HepG2 (cell line): Measurements from ENCODE around the gene OR6S1. TPM values are rescaled to one million over a fixed set of nuclear protein-coding genes. Genes with fewer than 3 reads are reported as not detected.
A peak's percentile ranks its signal among the peaks of the same experiment; 100 is the strongest.

Experiments used
- ATAC-seq: fragments of 200-7000 bp; cut with Tn5 transposase; 3 replicates; pipeline ENCODE4 v1.9.1; 2020; ENCODE audit warnings: mild to moderate bottlenecking, moderate library complexity
- BruUV-seq: library from RNA; stranded (reverse); fragments of 400-500 nt; replicated peaks from 2 replicates; lab custom pipeline; 2021; lab: Mats Ljungman, UMichigan
- CTCF ChIA-PET: fragments of 300-600 bp; formaldehyde crosslinking; extraction: SDS; loops from one replicate; lab custom pipeline; 2021; ENCODE audit warnings: low total read pairs, inconsistent platforms, low intra/inter-chr PET ratio; lab: Yijun Ruan, JAX
- POLR2A ChIA-PET: fragments of 350-600 bp; sonication (Branson Sonifier 250); formaldehyde crosslinking; loops from one replicate; lab custom pipeline; 2020; ENCODE audit warnings: antibody characterized with exemption, inconsistent platforms; lab: Yijun Ruan, JAX
- DNase-seq: peaks from one replicate; pipeline ENCODE4 v3.0.0-alpha.2; 2015; ENCODE audit warnings: low spot score
- FAIRE-seq: peaks from 3 replicates; lab custom pipeline; 2011; peaks lifted over from hg19 to GRCh38; lab: Jason Lieb, UNC
- H2AFZ ChIP-seq: one replicate; pipeline ENCODE4 v1.6.1; 2011; ENCODE audit warnings: low read length, inconsistent platforms
- H3K27ac ChIP-seq: fragments of 300-600 bp; 3 replicates; pipeline ENCODE4 v1.8.0; 2011; ENCODE audit warnings: mixed run types, mild to moderate bottlenecking, mixed read lengths, low read length, inconsistent platforms; ENCODE audit not compliant: insufficient read depth; ENCODE audit errors: extremely low read length
- H3K27me3 ChIP-seq, 2 experiments: fragments of 200-600 bp in 1 of 2; 2 replicates in 1 of 2; 3 replicates in 1 of 2; pipeline versions ENCODE4 v1.6.0 to v1.8.0; 2011; ENCODE audit warnings: low read length in 2 of 2, mild to moderate bottlenecking in 2 of 2, moderate library complexity in 2 of 2, inconsistent platforms in 1 of 2; ENCODE audit not compliant: insufficient read depth in 2 of 2, control insufficient read depth in 1 of 2
- H3K36me3 ChIP-seq, 2 experiments: fragments of 200-600 bp in 1 of 2; replicated peaks in 1 of 2; 2 replicates in 1 of 2; 3 replicates in 1 of 2; pipeline versions ENCODE4 v1.5.1 to v1.8.0; 2011; ENCODE audit warnings: low read length in 2 of 2, inconsistent platforms in 1 of 2; ENCODE audit not compliant: insufficient read depth in 2 of 2, control insufficient read depth in 1 of 2
- H3K4me1 ChIP-seq: 2 replicates; pipeline ENCODE4 v1.5.1; 2012; ENCODE audit warnings: low read length, inconsistent platforms; ENCODE audit not compliant: insufficient read depth
- H3K4me2 ChIP-seq: 2 replicates; pipeline ENCODE4 v1.6.0; 2011; ENCODE audit warnings: low read depth, low read length, inconsistent platforms
- H3K4me3 ChIP-seq, 3 experiments: fragments of 200-600 bp in 1 of 3; sonication (generic), shearing (Covaris generic) in 1 of 3; replicated peaks in 1 of 3; 2 replicates each; pipeline ENCODE4 v1.5.1; 2011 to 2016; ENCODE audit warnings: low read length in 3 of 3, inconsistent platforms in 2 of 3, low read depth in 2 of 3, mild to moderate bottlenecking in 2 of 3, control low read depth in 1 of 3, mixed read lengths in 1 of 3; ENCODE audit not compliant: insufficient read depth in 1 of 3
- H3K79me2 ChIP-seq: one replicate; pipeline ENCODE4 v1.6.1; 2011; ENCODE audit warnings: low read length, inconsistent platforms; ENCODE audit not compliant: insufficient read depth
- H3K9ac ChIP-seq: 2 replicates; pipeline ENCODE4 v1.6.0; 2011; ENCODE audit warnings: mild to moderate bottlenecking, low read depth, low read length, inconsistent platforms; ENCODE audit not compliant: insufficient read depth
- H3K9me3 ChIP-seq: 2 replicates; pipeline ENCODE4 v1.5.1; 2012; ENCODE audit warnings: mild to moderate bottlenecking, low read length
- H4K20me1 ChIP-seq: 2 replicates; pipeline ENCODE4 v1.6.0; 2011; ENCODE audit warnings: inconsistent platforms, mild to moderate bottlenecking, low read length, moderate library complexity; ENCODE audit not compliant: insufficient read depth
- ATRX ChIP-seq: sonication (generic); formaldehyde crosslinking; IDR thresholded peaks from 2 replicates; pipeline ENCODE4 v1.4.0; 2020; ENCODE audit warnings: missing genetic modification reagents, borderline replicate concordance
- CHCHD3 ChIP-seq: sonication (generic); formaldehyde crosslinking; IDR thresholded peaks from 2 replicates; pipeline ENCODE4 v1.8.0; 2022; ENCODE audit warnings: mild to moderate bottlenecking, missing genetic modification reagents, moderate library complexity
- FOSL1 ChIP-seq: sonication (generic); formaldehyde crosslinking; IDR thresholded peaks from 2 replicates; pipeline ENCODE4 v1.9.0; 2021; ENCODE audit warnings: missing genetic modification reagents, borderline replicate concordance
- KLF9 ChIP-seq: IDR thresholded peaks from 2 replicates; pipeline ENCODE4 v1.6.1; 2016; ENCODE audit warnings: low read depth
- MBNL3 ChIP-seq: fragments of 250-450 bp; sonication (Bioruptor Pico); conservative IDR thresholded peaks from 2 replicates; pipeline ENCODE4 v1.8.0; 2022; ENCODE audit warnings: mild to moderate bottlenecking, inconsistent platforms
- MED1 ChIP-seq: sonication (generic); formaldehyde crosslinking; IDR thresholded peaks from 2 replicates; pipeline ENCODE4 v1.4.0; 2020; ENCODE audit warnings: missing genetic modification reagents
- SUZ12 ChIP-seq: fragments of 150-350 bp; IDR thresholded peaks from 2 replicates; pipeline ENCODE4 v1.6.1; 2014; ENCODE audit warnings: low read depth, low read length
- ZFP62 ChIP-seq: sonication (generic); formaldehyde crosslinking; IDR thresholded peaks from 2 replicates; pipeline ENCODE4 v1.4.0; 2020; ENCODE audit warnings: missing genetic modification reagents
- ZMYM3 ChIP-seq: sonication (generic); formaldehyde crosslinking; IDR thresholded peaks from 2 replicates; pipeline ENCODE4 v1.5.1; 2020; ENCODE audit warnings: mild to moderate bottlenecking, missing genetic modification reagents
- ZNF143 ChIP-seq: sonication (generic); formaldehyde crosslinking; IDR thresholded peaks from 2 replicates; pipeline ENCODE4 v1.4.0; 2020; ENCODE audit warnings: missing genetic modification reagents
- ZNF441 ChIP-seq: sonication (generic); formaldehyde crosslinking; IDR thresholded peaks from 2 replicates; pipeline ENCODE4 v1.7.0; 2021; ENCODE audit warnings: missing genetic modification reagents, borderline replicate concordance
- ZSCAN31 ChIP-seq: sonication (generic); formaldehyde crosslinking; IDR thresholded peaks from 2 replicates; pipeline ENCODE4 v1.5.0; 2020; ENCODE audit warnings: low read depth, mild to moderate bottlenecking, missing genetic modification reagents
- WGBS: methylation state at CpG from one replicate; pipeline ENCODE4 v1.1.6; 2017; ENCODE audit warnings: low lambda C conversion rate; 5-methylcytosine and 5-hydroxymethylcytosine counted together
- in situ Hi-C: cut with HindIII; loops from 2 replicates; pipeline ENCODE4 v1.10.0; 2017; ENCODE audit warnings: low pct_unique_long_range_greater_than_20kb; ENCODE audit not compliant: extremely low pct_ligation_motif_present
- intact Hi-C: fragments of 100-400 bp; cut with micrococcal nuclease; formaldehyde crosslinking; loops from one replicate; pipeline ENCODE4 v1.10.0; 2022; ENCODE audit not compliant: unreplicated experiment
- polyA plus RNA-seq, 8 experiments: library from polyadenylated mRNA; depleted of rRNA in 3 of 8; stranded (reverse) in 7 of 8; unstranded in 1 of 8; fragments of >200 nt; fragmentation: Illumina TruSeq in 4 of 8; extraction: Trizol in 4 of 8; gene quantifications; 2 replicates each; pipeline versions ENCODE4 v1.2.1 to v1.2.3, GENCODE V29; 2011 to 2016; ENCODE audit warnings: low read depth in 4 of 8, missing spikeins in 1 of 8, mixed read lengths in 1 of 8; ENCODE audit not compliant: insufficient read depth in 1 of 8
- total RNA-seq, 5 experiments: library from RNA; depleted of rRNA; stranded (reverse); fragments of >200 nt; fragmentation: Illumina TruSeq; extraction: Trizol; gene quantifications; 2 replicates each; pipeline ENCODE4 v1.2.3, GENCODE V29; 2016; ENCODE audit warnings: low read depth in 1 of 5
- TF ChIP-seq, protein P1 (sequence below): sonication (generic); formaldehyde crosslinking; IDR thresholded peaks from 2 replicates; pipeline ENCODE4 v1.4.0; 2020; ENCODE audit warnings: missing genetic modification reagents
- TF ChIP-seq, protein P2 (sequence below): IDR thresholded peaks from 2 replicates; pipeline ENCODE4 v1.6.1; 2016; ENCODE audit warnings: low read depth, borderline replicate concordance
- TF ChIP-seq, protein P3 (sequence below): sonication (generic); formaldehyde crosslinking; IDR thresholded peaks from 2 replicates; pipeline ENCODE4 v1.5.1; 2020; ENCODE audit warnings: missing genetic modification reagents, mild to moderate bottlenecking, borderline replicate concordance

OR6S1 gene
- total and polyA plus RNA-seq, 2 of the 13 experiments (the other 11 are each of a cell fraction or from before 2014, with no cell fraction given) = 0.09 TPM; not detected in 1

DNA sequence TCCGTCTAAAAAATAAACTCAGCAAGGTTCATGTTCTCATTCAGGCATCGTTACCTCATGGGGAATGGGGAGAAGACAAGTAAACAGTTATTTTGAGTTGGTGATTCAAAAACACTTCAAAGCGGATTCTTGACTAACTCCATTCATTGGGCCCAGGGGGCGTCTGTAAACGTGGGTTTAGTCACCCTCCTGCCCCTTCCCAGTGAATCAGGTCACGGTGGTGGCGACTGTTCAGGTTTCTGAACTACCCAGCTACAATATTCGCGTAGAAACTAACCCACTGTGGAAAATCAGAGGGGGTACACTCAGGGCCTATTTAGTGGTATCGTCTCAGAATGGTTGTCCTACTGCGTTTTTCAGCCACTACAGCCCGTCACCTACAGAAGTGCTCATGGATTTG is 15.2 kb downstream of the OR6S1 start:
- Histone ChIP-seq H3K27ac (no peak overlapping the region), H3K27me3 (no peaks in the 10 kb centered on the region; a peak in 1 of 5 replicates), H3K9me3 (no peaks in the 10 kb centered on the region), H2AFZ (no peak overlapping the region), H3K4me3 (no peak overlapping the region), H3K79me2 (no peaks in the 10 kb centered on the region), H3K9ac (no peak overlapping the region), H3K36me3 (no peaks in the 10 kb centered on the region), H3K4me2 (peak overlapping the region; percentile 9; the same call in 1 of the 2 replicates), H3K4me1 (peaks cover 84% of the 10 kb centered on the region), H4K20me1 (no peaks in the 10 kb centered on the region)
- WGBS = 61% methylated on average over 12 of the region's 12 CpGs
- no peak for TF ChIP-seq ZMYM3 (CRISPR knock-in tag)
- TF ChIP-seq, protein P1, sequence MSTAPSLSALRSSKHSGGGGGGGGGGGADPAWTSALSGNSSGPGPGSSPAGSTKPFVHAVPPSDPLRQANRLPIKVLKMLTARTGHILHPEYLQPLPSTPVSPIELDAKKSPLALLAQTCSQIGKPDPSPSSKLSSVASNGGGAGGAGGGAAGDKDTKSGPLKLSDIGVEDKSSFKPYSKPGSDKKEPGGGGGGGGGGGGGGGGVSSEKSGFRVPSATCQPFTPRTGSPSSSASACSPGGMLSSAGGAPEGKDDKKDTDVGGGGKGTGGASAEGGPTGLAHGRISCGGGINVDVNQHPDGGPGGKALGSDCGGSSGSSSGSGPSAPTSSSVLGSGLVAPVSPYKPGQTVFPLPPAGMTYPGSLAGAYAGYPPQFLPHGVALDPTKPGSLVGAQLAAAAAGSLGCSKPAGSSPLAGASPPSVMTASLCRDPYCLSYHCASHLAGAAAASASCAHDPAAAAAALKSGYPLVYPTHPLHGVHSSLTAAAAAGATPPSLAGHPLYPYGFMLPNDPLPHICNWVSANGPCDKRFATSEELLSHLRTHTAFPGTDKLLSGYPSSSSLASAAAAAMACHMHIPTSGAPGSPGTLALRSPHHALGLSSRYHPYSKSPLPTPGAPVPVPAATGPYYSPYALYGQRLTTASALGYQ (CRISPR knock-in tag) = no peak
- TF ChIP-seq, protein P2, sequence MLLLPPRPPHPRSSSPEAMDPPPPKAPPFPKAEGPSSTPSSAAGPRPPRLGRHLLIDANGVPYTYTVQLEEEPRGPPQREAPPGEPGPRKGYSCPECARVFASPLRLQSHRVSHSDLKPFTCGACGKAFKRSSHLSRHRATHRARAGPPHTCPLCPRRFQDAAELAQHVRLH (CRISPR knock-in tag) = no peak
- no peak for TF ChIP-seq FOSL1 (CRISPR knock-in tag)
- TF ChIP-seq CHCHD3 (CRISPR knock-in tag) = no peak
- no peak for TF ChIP-seq ZSCAN31 (CRISPR knock-in tag)
- no peak for TF ChIP-seq KLF9
- no peak for TF ChIP-seq SUZ12
- no peak for TF ChIP-seq ATRX (CRISPR knock-in tag)
- no peak for TF ChIP-seq ZNF143 (CRISPR knock-in tag)
- TF ChIP-seq, protein P3, sequence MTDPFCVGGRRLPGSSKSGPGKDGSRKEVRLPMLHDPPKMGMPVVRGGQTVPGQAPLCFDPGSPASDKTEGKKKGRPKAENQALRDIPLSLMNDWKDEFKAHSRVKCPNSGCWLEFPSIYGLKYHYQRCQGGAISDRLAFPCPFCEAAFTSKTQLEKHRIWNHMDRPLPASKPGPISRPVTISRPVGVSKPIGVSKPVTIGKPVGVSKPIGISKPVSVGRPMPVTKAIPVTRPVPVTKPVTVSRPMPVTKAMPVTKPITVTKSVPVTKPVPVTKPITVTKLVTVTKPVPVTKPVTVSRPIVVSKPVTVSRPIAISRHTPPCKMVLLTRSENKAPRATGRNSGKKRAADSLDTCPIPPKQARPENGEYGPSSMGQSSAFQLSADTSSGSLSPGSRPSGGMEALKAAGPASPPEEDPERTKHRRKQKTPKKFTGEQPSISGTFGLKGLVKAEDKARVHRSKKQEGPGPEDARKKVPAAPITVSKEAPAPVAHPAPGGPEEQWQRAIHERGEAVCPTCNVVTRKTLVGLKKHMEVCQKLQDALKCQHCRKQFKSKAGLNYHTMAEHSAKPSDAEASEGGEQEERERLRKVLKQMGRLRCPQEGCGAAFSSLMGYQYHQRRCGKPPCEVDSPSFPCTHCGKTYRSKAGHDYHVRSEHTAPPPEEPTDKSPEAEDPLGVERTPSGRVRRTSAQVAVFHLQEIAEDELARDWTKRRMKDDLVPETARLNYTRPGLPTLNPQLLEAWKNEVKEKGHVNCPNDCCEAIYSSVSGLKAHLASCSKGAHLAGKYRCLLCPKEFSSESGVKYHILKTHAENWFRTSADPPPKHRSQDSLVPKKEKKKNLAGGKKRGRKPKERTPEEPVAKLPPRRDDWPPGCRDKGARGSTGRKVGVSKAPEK (CRISPR knock-in tag) = no peak
- no peak for TF ChIP-seq MED1 (CRISPR knock-in tag)
- TF ChIP-seq ZFP62 (CRISPR knock-in tag) = no peak
- TF ChIP-seq MBNL3 (CRISPR knock-in tag) = no peak
- TF ChIP-seq ZNF441 (CRISPR knock-in tag) = no peak
- in situ Hi-C loops (no loop called here), intact Hi-C loops (no loop called here)
- ATAC-seq (no peak), FAIRE-seq (no peak), DNase-seq (no peak)
- no TSS peak for BruUV-seq
- POLR2A ChIA-PET = no interaction called here
- CTCF ChIA-PET = no interaction called here
